ENCODE measurements around the gene AMY1A. TPM values are rescaled to one million over a fixed set of nuclear protein-coding genes. Genes with fewer than 3 reads are reported as not detected.
"Not testable (repeated sequence)": the region's sequence is repeated elsewhere in the genome, so short reads cannot be mapped to it uniquely, and the experiment has no call there.

Gene AMY1A
- total RNA-seq, 1 donor from 2014 or later = not detected

DNA sequence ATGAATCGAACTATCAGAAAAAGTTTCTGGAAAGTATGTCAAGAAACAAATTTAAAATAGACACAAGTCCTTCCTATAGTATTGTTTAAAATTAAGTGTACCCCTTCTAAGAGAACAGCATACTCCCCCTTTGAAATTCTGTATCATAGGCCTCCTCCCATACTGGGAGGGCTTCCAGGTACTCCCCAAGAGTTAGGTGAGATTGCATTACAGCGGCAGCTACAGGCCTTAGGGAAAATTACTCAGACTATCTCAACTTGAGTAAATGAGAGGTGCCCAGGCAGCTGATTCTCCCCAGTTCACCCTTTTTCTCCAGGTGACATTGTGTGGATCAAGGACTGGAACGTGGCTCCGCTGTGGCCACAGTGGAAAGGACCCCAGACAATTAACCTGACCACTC lies 45.7 kb downstream of the AMY1A start:
- intact Hi-C loops (cut with DNase I); H3K4me1 ChIP-seq: not testable (repeated sequence)

DNA sequence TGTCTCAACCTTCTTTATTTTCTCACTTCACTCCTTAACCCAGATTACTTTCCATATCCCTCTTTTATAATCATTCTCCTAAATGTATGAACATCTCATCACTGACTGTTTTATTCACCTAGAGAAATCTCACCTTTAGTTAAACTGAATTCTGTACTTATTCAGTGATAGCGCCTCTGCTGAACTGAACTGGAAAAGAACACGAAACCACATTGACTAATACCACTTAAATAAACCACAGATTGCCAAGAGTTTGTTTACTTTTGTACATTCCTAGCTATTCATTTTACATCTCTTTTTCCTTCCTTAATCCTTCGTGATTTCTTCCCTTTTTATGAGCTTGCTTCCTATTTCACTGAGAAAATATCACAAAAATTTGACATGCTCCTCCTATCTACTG lies 52.1 kb downstream of the AMY1A start:
- H3K9me3 ChIP-seq; H3K36me3 ChIP-seq; DNase-seq (ENCODE audit: extremely low spot score in 2 of 2); H3K27me3 ChIP-seq; H3K4me3 ChIP-seq; H3K4me1 ChIP-seq; intact Hi-C loops (cut with DNase I); H3K27ac ChIP-seq: not testable (repeated sequence)

More for the DNA sequence above, 45.7 kb downstream of the AMY1A start:
- not testable (repeated sequence) for DNase-seq (ENCODE audit: extremely low spot score in 2 of 2); H3K9me3 ChIP-seq; H3K4me3 ChIP-seq; H3K36me3 ChIP-seq; H3K27me3 ChIP-seq; H3K27ac ChIP-seq

DNA sequence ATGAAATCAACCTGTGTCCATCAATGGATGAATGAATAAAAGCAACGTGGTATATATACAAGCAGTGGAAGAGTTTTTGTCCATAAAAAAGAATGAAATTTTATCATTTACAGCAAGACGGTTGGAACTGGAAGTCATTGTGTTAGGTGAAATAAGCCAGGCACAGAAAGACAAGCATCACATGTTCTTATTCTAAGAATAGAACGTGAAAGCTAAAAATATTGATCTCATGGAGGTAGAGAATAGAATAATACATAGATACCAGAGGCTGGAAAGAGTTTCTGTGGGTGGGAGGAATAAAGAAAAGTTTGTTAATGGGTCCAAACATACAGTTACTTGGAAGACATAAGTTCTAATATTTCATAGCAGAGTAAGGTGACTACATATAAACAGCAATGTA lies 54.8 kb downstream of the AMY1A start:
- H3K9me3 ChIP-seq; intact Hi-C loops (cut with DNase I); H3K27me3 ChIP-seq; DNase-seq (ENCODE audit: extremely low spot score in 2 of 2); H3K36me3 ChIP-seq; H3K27ac ChIP-seq; H3K4me1 ChIP-seq; H3K4me3 ChIP-seq: not testable (repeated sequence)

Small RNAs within 50 kb of the gene (small RNA-seq; reads per million reads assigned to genes)
- gene AC105272.1 = not detected

Other genes starting within 250 kb of the AMY1A start
- 21.6 TPM for gene RNPC3, start 130.1 kb upstream of the AMY1A start, total RNA-seq
- 25.0 TPM for gene AMY2B, start 84.2 kb upstream of the AMY1A start, total RNA-seq
- not detected for gene AMY2A, start 38.3 kb upstream of the AMY1A start, total RNA-seq
- not detected for gene AMY1B, start 40.5 kb downstream of the AMY1A start, total RNA-seq
- not detected for gene AMY1C, start 94.1 kb downstream of the AMY1A start, total RNA-seq